Uterus (tissue), 2 donors: ENCODE data around the gene CD59.

Experiments used
- CTCF ChIP-seq, 4 experiments: fragments of 200-600 bp in 2 of 4; fragments of 450-650 bp in 2 of 4; sonication (generic) in 2 of 4; IDR thresholded peaks; one replicate each; pipeline ENCODE4 v1.5.1; 2016 to 2019; ENCODE audit warnings: antibody characterized with exemption in 4 of 4, mild to moderate bottlenecking in 2 of 4, moderate library complexity in 1 of 4
- POLR2A ChIP-seq, 2 donors: fragments of 450-650 bp; IDR thresholded peaks; one replicate each; pipeline ENCODE4 v1.6.1; 2016; ENCODE audit warnings: antibody characterized with exemption in 2 of 2, mild to moderate bottlenecking in 1 of 2, moderate library complexity in 1 of 2

- TF ChIP-seq POLR2A (IDR thresholded peaks at IDR 0.05), result no peak
- no peak for TF ChIP-seq CTCF (IDR thresholded peaks at IDR 0.05)
Observed at GRCh38 chr11:33670250-33671011, 65.8 kb downstream of the CD59 start.
